Naive thymus-derived CD4-positive, alpha-beta T cell (primary cell): Measurements from ENCODE around the gene ELMO1. TPM values are rescaled to one million over a fixed set of nuclear protein-coding genes. Genes with fewer than 3 reads are reported as not detected.

Source experiments
- ATAC-seq: fragments of 150-1000 bp; cut with Tn5 transposase; 2 replicates; pipeline ENCODE4 v1.10.0; 2021; ENCODE audit warnings: mild to moderate bottlenecking, moderate library complexity
- CTCF ChIA-PET: fragments of 350-600 bp; sonication (Branson Sonifier 250); formaldehyde crosslinking; loops from one replicate; lab custom pipeline; 2021; ENCODE audit warnings: antibody characterized with exemption; lab: Charles Lee
- POLR2A ChIA-PET: fragments of 350-600 bp; sonication (Branson Sonifier 250); formaldehyde crosslinking; loops from one replicate; lab custom pipeline; 2021; ENCODE audit warnings: antibody characterized with exemption, inconsistent platforms; lab: Charles Lee
- DNase-seq, 9 donors: peaks; one replicate each; pipeline versions ENCODE4 v3.0.0 to v3.0.0-alpha.2; 2020 to 2022; ENCODE audit warnings: mixed read lengths in 1 of 9
- H3K27ac ChIP-seq: one replicate; pipeline ENCODE4 v1.7.0; 2013; ENCODE audit warnings: mild to moderate bottlenecking, low read depth, low read length, moderate library complexity
- H3K27me3 ChIP-seq, 2 donors: one replicate each; pipeline ENCODE4 v1.7.0; 2013; ENCODE audit warnings: low read length in 2 of 2, mild to moderate bottlenecking in 2 of 2, moderate library complexity in 2 of 2; ENCODE audit not compliant: control insufficient read depth in 2 of 2, insufficient read depth in 2 of 2
- H3K36me3 ChIP-seq, 3 experiments: 1 replicate in 2 of 3; 2 replicates in 1 of 3; pipeline ENCODE4 v1.7.0; 2013; ENCODE audit warnings: low read length in 3 of 3, mild to moderate bottlenecking in 3 of 3, moderate library complexity in 1 of 3; ENCODE audit not compliant: insufficient read depth in 3 of 3, control insufficient read depth in 2 of 3
- H3K4me1 ChIP-seq, 2 donors: one replicate each; pipeline ENCODE4 v1.7.0; 2013; ENCODE audit warnings: low read length in 2 of 2, mild to moderate bottlenecking in 2 of 2, moderate library complexity in 1 of 2; ENCODE audit not compliant: control insufficient read depth in 2 of 2, insufficient read depth in 2 of 2
- H3K4me3 ChIP-seq: 2 replicates; pipeline ENCODE4 v1.7.0; 2013; ENCODE audit warnings: mild to moderate bottlenecking, low read length
- H3K9me3 ChIP-seq, 3 experiments: 1 replicate in 2 of 3; 2 replicates in 1 of 3; pipeline ENCODE4 v1.7.0; 2013; ENCODE audit warnings: low read length in 3 of 3; ENCODE audit not compliant: control insufficient read depth in 2 of 3
- H3K27ac Mint-ChIP-seq, 9 donors: one replicate each; pipeline ENCODE4 v1.8.0; 2020 to 2022; ENCODE audit warnings: mixed read lengths in 9 of 9, mild to moderate bottlenecking in 8 of 9, moderate library complexity in 5 of 9, inconsistent platforms in 2 of 9
- H3K27me3 Mint-ChIP-seq, 5 donors: one replicate each; pipeline ENCODE4 v1.8.0; 2021 to 2022; ENCODE audit warnings: mixed read lengths in 5 of 5, mild to moderate bottlenecking in 1 of 5
- H3K36me3 Mint-ChIP-seq, 5 donors: one replicate each; pipeline ENCODE4 v1.8.0; 2020 to 2022; ENCODE audit warnings: mixed read lengths in 5 of 5, mild to moderate bottlenecking in 3 of 5, inconsistent platforms in 1 of 5
- H3K4me1 Mint-ChIP-seq, 7 donors: one replicate each; pipeline ENCODE4 v1.8.0; 2020 to 2022; ENCODE audit warnings: mixed read lengths in 7 of 7, mild to moderate bottlenecking in 3 of 7, inconsistent platforms in 1 of 7
- H3K4me3 Mint-ChIP-seq, 10 donors: one replicate each; pipeline ENCODE4 v1.8.0; 2020 to 2022; ENCODE audit warnings: mild to moderate bottlenecking in 10 of 10, mixed read lengths in 10 of 10, moderate library complexity in 6 of 10, inconsistent platforms in 2 of 10
- H3K9me3 Mint-ChIP-seq, 11 donors: one replicate each; pipeline ENCODE4 v1.8.0; 2020 to 2022; ENCODE audit warnings: mixed read lengths in 11 of 11, mild to moderate bottlenecking in 4 of 11, inconsistent platforms in 1 of 11, moderate library complexity in 1 of 11
- intact Hi-C, 2 donors: fragments of 100-400 bp; cut with micrococcal nuclease; formaldehyde crosslinking; loops; one replicate each; pipeline ENCODE4 v1.15.1; 2023
- polyA plus RNA-seq, 2 donors: library from polyadenylated mRNA; unstranded; fragments of 300-500 nt; fragmentation: Illumina TruSeq; gene quantifications; one replicate each; pipeline ENCODE4 v1.2.3, GENCODE V29; 2021
- total RNA-seq, 6 experiments: library from RNA in 5 of 6; stranded (reverse) in 5 of 6; gene quantifications; 1 replicate in 5 of 6; 2 replicates in 1 of 6; pipeline ENCODE4 v1.2.3 and lab custom pipeline; 2021 to 2026

The ELMO1 gene
- total and polyA plus RNA-seq, 7 experiments from 2014 or later = 63.6 to 160 (median 124) TPM

DNA sequence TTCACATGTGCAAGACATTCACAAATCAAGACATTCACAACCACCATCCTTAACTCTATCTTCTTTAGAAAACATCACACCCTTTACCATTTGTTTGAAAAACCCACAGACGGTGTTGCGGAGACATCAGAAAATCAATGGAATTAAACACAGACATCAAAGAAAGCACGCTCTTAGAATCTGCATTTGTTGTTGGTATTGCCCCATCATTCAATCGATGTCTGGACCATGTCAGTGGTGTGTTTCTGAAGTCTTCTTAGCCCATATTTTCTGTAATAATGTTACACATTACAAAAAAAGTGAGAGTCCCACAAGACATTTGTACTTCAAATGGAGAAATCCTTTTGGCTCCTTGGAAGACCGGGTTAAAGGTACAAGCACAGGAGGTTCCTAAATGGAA lies 550.5 kb downstream of the ELMO1 start:
- no peaks in the 10 kb centered on the region for H3K27me3 ChIP-seq
- ChIA-PET POLR2A (no interaction called here), CTCF (interaction anchor here (0.6 to 0.9 kb wide), 2 partner anchors 284 to 456 kb away, joined by 3 read pairs; no protein-coding TSS in a partner anchor)
- H3K27me3 Mint-ChIP-seq = no peaks in the 10 kb centered on the region
- peaks cover 14 to 58% (median 26%) of the 10 kb centered on the region in 7 donors for H3K4me1 Mint-ChIP-seq
- DNase-seq (no peak), ATAC-seq (no peak)
- peaks cover 0 to 19% (median 3%) of the 10 kb centered on the region in 3 experiments for H3K36me3 ChIP-seq
- peak overlapping the region in 2 of 9 donors; percentile 33 to 40 for H3K27ac Mint-ChIP-seq
- H3K4me3 Mint-ChIP-seq = no peak overlapping the region
- H3K4me1 ChIP-seq = peaks cover 0 to 3% of the 10 kb centered on the region in 2 donors
- peaks cover 0 to 10% (median 0%) of the 10 kb centered on the region in 11 donors for H3K9me3 Mint-ChIP-seq
- H3K27ac ChIP-seq = no peak overlapping the region
- H3K4me3 ChIP-seq = no peak overlapping the region
- H3K9me3 ChIP-seq = no peaks in the 10 kb centered on the region
- peaks cover 23 to 73% (median 68%) of the 10 kb centered on the region in 5 donors for H3K36me3 Mint-ChIP-seq
- intact Hi-C loops = no loop called here

DNA sequence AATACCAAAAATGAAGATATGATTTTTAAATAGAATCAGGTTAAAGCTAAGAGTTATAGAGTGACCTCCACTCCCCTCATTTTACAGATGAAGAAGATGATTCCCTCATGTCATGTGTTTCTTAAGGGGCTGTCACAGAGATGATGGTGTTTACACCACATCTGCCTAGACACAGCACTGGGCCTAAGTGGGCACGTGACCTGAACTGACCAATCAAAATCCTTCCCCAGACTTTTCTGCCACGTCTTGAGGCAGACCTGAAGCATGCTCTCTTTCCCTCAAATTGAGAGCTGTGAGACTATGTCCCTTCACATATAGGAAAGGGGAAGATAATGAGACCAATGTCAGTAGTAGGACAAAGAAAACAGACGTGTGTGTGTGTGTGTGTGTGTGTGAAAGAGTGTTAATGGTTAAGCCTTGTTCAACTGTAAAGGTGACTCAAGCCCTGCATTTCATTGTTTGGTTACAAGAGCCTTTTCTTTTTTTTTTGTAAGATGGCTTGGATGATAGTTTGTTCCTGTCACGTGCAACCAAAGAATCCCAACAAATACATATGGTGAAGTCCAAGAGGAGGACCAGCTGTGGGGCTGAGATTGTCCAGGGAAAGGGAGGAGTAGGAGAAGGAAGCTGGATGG lies 551.6 kb downstream of the ELMO1 start:
- DNase-seq (no peak), ATAC-seq (no peak)

DNA sequence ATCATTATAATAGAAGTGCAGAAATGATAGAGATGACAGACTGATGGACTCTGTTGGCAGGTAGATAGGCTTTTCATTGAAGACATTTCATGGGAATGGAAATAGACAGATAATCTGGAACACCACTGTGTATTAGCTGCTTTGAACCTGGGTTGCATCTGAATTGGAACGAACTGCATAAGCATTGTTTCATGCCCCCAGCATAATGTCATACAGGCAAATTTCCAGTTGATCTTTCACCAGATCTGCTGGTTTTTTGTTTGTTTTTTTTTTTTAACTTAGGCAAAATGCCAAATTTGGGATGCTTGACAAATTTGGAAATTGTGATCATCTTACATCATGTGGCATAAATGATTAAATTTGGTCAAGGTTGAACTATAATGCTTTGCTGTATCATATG lies 552.2 kb downstream of the ELMO1 start:
- Histone ChIP-seq H3K27me3 (no peaks in the 10 kb centered on the region), H3K36me3 (peaks cover 0 to 32% (median 3%) of the 10 kb centered on the region in 3 experiments), H3K27ac (no peak overlapping the region), H3K9me3 (no peaks in the 10 kb centered on the region), H3K4me3 (no peak overlapping the region), H3K4me1 (peaks cover 0 to 3% of the 10 kb centered on the region in 2 donors)
- H3K27ac Mint-ChIP-seq = peak overlapping the region in 1 of 9 donors; percentile 42
- no peak for ATAC-seq
- peaks cover 0 to 5% (median 0%) of the 10 kb centered on the region in 11 donors for H3K9me3 Mint-ChIP-seq
- intact Hi-C loops = no loop called here
- CTCF ChIA-PET = no interaction called here
- no peaks in the 10 kb centered on the region for H3K27me3 Mint-ChIP-seq
- no peak overlapping the region for H3K4me3 Mint-ChIP-seq
- POLR2A ChIA-PET = no interaction called here
- peaks cover 7 to 48% (median 21%) of the 10 kb centered on the region in 7 donors for H3K4me1 Mint-ChIP-seq
- DNase-seq = no peak
- H3K36me3 Mint-ChIP-seq = peaks cover 22 to 73% (median 63%) of the 10 kb centered on the region in 5 donors

More for the DNA sequence above, 551.6 kb downstream of the ELMO1 start:
- Histone ChIP-seq H3K27me3 (no peaks in the 10 kb centered on the region), H3K27ac (no peak overlapping the region), H3K9me3 (no peaks in the 10 kb centered on the region), H3K4me1 (peaks cover 0 to 3% of the 10 kb centered on the region in 2 donors), H3K36me3 (peaks cover 0 to 29% (median 3%) of the 10 kb centered on the region in 3 experiments), H3K4me3 (no peak overlapping the region)
- intact Hi-C loops = no loop called here
- peak overlapping the region in 3 of 9 donors; percentile 11 to 33 (median 22) for H3K27ac Mint-ChIP-seq
- CTCF ChIA-PET = interaction anchor here (0.9 kb wide), 1 partner anchor 285 kb away, joined by 3 read pairs; no protein-coding TSS in a partner anchor
- peaks cover 9 to 51% (median 21%) of the 10 kb centered on the region in 7 donors for H3K4me1 Mint-ChIP-seq
- peaks cover 0 to 5% (median 0%) of the 10 kb centered on the region in 11 donors for H3K9me3 Mint-ChIP-seq
- POLR2A ChIA-PET = no interaction called here
- peaks cover 21 to 72% (median 63%) of the 10 kb centered on the region in 5 donors for H3K36me3 Mint-ChIP-seq
- no peaks in the 10 kb centered on the region for H3K27me3 Mint-ChIP-seq
- H3K4me3 Mint-ChIP-seq = peak overlapping the region in 2 of 10 donors; percentile 24 to 25

DNA sequence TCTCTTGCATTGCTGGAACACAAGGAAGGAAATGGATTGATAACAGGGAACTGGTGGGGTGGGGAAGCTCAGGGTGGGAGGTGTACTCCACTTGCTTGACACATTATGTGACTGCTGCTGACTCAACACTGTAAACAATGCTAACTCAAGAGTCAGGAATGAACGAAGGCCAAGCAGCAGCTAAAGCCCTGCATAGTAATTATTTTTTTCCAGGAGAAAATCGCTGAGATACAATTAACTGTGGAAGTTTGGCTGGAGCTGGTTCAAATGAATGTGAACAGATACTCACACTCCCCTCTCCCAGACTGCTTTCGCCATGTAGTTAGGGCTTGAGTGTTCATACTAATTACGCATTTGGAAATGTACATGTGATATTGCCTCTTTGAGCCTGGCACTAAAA lies 553.5 kb downstream of the ELMO1 start:
- DNase-seq = no peak
- H3K27me3 ChIP-seq = no peaks in the 10 kb centered on the region
- no peaks in the 10 kb centered on the region for H3K9me3 ChIP-seq
- H3K4me3 Mint-ChIP-seq = no peak overlapping the region
- H3K27ac Mint-ChIP-seq = peak overlapping the region in 1 of 9 donors; percentile 37
- peaks cover 0 to 32% (median 3%) of the 10 kb centered on the region in 3 experiments for H3K36me3 ChIP-seq
- H3K4me3 ChIP-seq = no peak overlapping the region
- ChIA-PET POLR2A (no interaction called here), CTCF (no interaction called here)
- intact Hi-C loops = no loop called here
- peaks cover 0 to 3% of the 10 kb centered on the region in 2 donors for H3K4me1 ChIP-seq
- H3K9me3 Mint-ChIP-seq = peaks cover 0 to 4% (median 0%) of the 10 kb centered on the region in 11 donors
- peaks cover 7 to 48% (median 21%) of the 10 kb centered on the region in 7 donors for H3K4me1 Mint-ChIP-seq
- H3K36me3 Mint-ChIP-seq = peaks cover 32 to 75% (median 62%) of the 10 kb centered on the region in 5 donors
- no peaks in the 10 kb centered on the region for H3K27me3 Mint-ChIP-seq
- H3K27ac ChIP-seq = no peak overlapping the region
- ATAC-seq = no peak

DNA sequence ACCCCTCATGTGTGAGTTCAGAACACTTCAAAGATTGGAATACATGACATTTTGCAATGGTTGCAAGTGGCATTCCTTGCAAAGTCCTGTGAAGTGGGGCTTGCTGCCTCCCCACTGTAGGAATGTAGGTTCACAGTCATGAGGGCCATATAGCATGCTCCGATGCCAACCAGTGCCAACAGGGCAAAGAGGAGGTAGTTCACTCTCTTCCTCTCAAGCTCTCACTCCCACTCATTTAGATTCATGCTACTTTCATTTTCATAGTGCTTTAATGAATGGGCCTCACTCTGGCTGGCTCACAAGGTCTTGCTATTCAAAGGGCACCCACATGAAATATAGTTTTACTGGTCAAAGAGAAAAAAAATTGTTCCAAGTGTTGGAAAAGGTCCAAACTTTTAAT lies 554.5 kb downstream of the ELMO1 start:
- intact Hi-C loops = no loop called here
- H3K27ac Mint-ChIP-seq = peak overlapping the region in 2 of 9 donors; percentile 10 to 40
- no peaks in the 10 kb centered on the region for H3K27me3 Mint-ChIP-seq
- no peak for DNase-seq
- ATAC-seq = no peak
- no peak overlapping the region for H3K4me3 Mint-ChIP-seq
- peaks cover 7 to 44% (median 24%) of the 10 kb centered on the region in 7 donors for H3K4me1 Mint-ChIP-seq
- Histone ChIP-seq H3K4me3 (no peak overlapping the region), H3K4me1 (peaks cover 0 to 2% of the 10 kb centered on the region in 2 donors), H3K9me3 (no peaks in the 10 kb centered on the region), H3K27ac (no peak overlapping the region), H3K27me3 (no peaks in the 10 kb centered on the region), H3K36me3 (peaks cover 0 to 32% (median 3%) of the 10 kb centered on the region in 3 experiments)
- POLR2A ChIA-PET = no interaction called here
- H3K9me3 Mint-ChIP-seq = peaks cover 0 to 3% (median 0%) of the 10 kb centered on the region in 11 donors
- CTCF ChIA-PET = no interaction called here
- H3K36me3 Mint-ChIP-seq = peaks cover 32 to 76% (median 63%) of the 10 kb centered on the region in 5 donors

DNA sequence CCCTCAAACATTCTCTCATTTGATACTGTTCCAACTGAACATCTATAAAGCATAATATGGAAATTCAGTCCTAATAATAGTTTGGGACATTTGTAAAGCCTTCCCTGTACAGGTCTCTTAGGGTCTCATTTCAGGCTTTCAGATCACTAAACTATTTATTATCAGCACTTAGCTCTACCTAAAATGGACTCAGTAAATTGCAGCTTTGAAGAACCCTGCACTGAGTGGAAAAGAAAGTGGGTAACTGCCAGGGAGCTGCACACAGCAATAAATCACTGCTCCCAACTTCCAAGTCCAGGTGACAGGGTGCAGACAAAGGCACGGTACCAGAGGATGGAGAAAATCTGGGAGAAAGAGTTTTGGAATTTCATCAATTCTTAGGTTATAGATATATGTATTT lies 559.5 kb downstream of the ELMO1 start:
- H3K27ac Mint-ChIP-seq = peak overlapping the region in 3 of 9 donors; percentile 20 to 75 (median 63)
- POLR2A ChIA-PET = no interaction called here
- peaks cover 0 to 4% (median 0%) of the 10 kb centered on the region in 11 donors for H3K9me3 Mint-ChIP-seq
- H3K27me3 Mint-ChIP-seq = no peaks in the 10 kb centered on the region
- Histone ChIP-seq H3K27me3 (no peaks in the 10 kb centered on the region), H3K36me3 (peaks cover 0 to 60% (median 3%) of the 10 kb centered on the region in 3 experiments), H3K9me3 (no peaks in the 10 kb centered on the region), H3K27ac (no peak overlapping the region), H3K4me1 (no peaks in the 10 kb centered on the region), H3K4me3 (no peak overlapping the region)
- H3K4me3 Mint-ChIP-seq = no peak overlapping the region
- H3K36me3 Mint-ChIP-seq = peaks cover 28 to 82% (median 71%) of the 10 kb centered on the region in 5 donors
- H3K4me1 Mint-ChIP-seq = peaks cover 0 to 17% (median 12%) of the 10 kb centered on the region in 7 donors
- DNase-seq (no peak), ATAC-seq (no peak)
- CTCF ChIA-PET = interaction anchor here (0.5 kb wide), 1 partner anchor 320 kb away, joined by 3 read pairs; no protein-coding TSS in a partner anchor
- intact Hi-C loops = no loop called here
